HG02610 (cell line): ENCODE results near the gene LINGO3.

Experiments used
- ATAC-seq: cut with Tn5 transposase; IDR thresholded peaks from one replicate; pipeline ENCODE4 v1.9.1; 2021; ENCODE audit warnings: mild to moderate bottlenecking, moderate library complexity; ENCODE audit not compliant: unreplicated experiment

Gene LINGO3

GRCh38 chr19:2327773-2328400 is 19.9 kb upstream of the LINGO3 start:
- ATAC-seq, result no peak

DNA sequence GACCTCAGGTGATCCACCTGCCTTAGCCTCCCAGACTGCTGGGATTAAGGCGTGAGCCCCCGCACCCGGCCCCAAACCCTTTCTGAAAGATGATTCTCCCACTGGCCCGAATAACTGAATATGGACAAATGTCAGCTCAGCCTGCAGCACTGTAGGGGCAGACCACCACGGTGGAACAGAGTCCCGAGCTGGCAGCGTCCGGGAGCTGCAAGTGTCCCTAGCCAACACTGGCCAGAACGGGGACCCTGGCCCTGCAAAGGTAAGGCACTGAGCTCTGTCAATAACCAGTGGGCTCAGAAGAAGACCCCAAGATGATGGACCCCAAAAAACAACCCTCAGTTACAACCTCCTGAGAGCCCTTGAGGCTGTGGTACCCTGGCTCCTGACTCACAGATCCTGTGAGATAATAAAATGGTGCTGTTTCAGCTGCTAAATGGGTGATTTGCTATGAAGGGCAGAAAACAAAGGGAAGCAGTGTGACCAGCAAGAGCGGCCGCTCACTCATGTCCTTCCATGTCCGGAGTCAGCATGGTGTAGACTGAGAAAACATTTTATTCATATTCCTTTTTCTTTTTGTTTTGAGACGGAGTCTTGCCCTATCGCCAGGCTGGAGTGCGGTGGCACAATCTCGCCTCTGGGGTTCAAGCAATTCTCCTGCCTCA is 18.9 kb upstream of the LINGO3 start:
- ATAC-seq, result no peak

GRCh38 chr19:2325281-2326046 is 17.5 kb upstream of the LINGO3 start:
- no peak for ATAC-seq

- ATAC-seq, result no peak
These were observed 16.4 kb upstream of the LINGO3 start for GRCh38 chr19:2324220-2324948.

GRCh38 chr19:2323707-2324106 is 15.8 kb upstream of the LINGO3 start:
- ATAC-seq, result no peak

DNA sequence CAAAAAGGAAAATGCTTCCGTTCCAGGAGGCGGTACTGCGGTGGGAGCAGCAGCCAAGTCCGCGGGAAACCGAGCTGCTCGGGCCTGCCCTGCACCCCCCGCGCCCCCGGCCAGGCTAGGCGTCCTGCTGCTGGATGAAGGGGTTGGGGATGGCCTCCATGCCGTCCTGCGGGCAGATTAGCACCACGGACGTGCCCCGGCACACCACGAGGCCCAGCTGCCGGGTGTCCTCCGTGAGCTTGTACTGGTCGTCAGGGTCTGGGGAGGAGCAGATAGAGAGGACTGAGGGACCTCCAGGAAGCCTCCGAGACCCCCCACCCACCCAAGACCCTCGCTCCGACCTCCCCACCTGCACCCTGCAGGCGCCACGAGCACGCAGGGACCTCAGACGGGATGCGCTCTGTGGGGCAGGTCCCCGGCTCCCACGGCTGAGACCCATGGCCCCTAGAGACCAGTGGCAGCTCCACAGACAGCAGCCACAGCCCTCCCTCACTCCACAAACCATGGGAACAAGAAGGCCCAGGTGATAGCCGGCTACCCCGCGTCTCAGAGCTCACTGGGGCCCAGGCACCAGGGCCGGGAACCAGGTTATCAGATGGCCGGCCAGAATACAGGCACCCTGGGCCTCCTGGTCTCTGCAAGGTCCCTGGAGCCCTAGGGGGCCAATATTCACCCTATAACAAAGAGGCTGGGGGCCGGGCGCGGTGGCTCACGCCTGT is 13.8 kb upstream of the LINGO3 start:
- no peak for ATAC-seq

GRCh38 chr19:2320939-2321338 is 13.0 kb upstream of the LINGO3 start:
- ATAC-seq, result no peak

- no peak for ATAC-seq
These were observed 12.1 kb upstream of the LINGO3 start for GRCh38 chr19:2320049-2320448.

GRCh38 chr19:2319551-2319950 is 11.6 kb upstream of the LINGO3 start:
- no peak for ATAC-seq

DNA sequence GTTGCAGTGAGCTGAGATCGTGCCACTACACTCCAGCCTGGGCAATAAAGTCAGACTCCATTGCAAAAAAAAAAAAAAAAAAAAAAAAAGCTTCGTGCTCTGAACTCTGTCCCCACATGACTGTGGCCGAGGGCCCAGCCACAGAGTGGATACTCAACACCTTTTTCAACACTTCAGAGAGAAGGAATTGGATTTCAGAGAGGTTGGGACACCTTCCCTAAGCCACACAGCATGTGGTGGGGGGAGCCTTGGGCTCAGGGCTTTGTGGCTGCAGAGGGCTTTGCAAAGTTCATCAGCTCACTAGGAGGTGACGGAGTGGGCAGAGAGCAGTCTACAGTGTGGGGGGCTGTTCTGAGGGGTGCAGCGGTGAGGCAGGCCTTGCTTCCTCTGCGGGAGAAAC is 11.0 kb upstream of the LINGO3 start:
- no peak for ATAC-seq

- no peak for ATAC-seq
These were observed 9.8 kb upstream of the LINGO3 start for GRCh38 chr19:2317756-2318155.

- no peak for ATAC-seq
These were observed 9.3 kb upstream of the LINGO3 start for GRCh38 chr19:2317300-2317699.

DNA sequence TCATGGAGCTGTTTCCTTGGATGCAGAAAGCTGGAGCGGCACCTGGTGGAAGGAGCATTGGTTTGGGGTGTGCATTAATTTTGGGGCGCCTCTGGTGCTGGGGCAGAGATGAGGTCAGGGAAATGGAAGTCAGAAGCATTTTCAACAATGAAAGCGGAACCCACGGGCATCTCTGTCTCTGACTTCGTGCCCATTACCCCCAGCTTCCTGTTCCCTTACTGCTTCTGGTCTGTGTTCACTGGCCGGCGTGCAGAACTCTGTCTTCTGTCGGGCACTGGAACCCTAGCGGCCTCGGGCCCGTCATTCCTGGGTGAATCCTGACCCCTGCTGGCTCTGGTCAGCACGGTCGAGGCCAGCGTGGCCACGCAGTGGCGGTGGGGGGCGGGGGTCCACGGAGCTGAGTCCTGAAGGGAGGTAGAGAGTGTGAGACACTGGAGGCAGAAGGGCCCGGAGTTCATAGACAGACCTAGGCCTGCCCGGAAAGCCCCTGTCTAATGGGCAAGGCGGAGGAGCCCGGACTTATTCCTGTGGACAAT is 7.9 kb upstream of the LINGO3 start:
- no peak for ATAC-seq

DNA sequence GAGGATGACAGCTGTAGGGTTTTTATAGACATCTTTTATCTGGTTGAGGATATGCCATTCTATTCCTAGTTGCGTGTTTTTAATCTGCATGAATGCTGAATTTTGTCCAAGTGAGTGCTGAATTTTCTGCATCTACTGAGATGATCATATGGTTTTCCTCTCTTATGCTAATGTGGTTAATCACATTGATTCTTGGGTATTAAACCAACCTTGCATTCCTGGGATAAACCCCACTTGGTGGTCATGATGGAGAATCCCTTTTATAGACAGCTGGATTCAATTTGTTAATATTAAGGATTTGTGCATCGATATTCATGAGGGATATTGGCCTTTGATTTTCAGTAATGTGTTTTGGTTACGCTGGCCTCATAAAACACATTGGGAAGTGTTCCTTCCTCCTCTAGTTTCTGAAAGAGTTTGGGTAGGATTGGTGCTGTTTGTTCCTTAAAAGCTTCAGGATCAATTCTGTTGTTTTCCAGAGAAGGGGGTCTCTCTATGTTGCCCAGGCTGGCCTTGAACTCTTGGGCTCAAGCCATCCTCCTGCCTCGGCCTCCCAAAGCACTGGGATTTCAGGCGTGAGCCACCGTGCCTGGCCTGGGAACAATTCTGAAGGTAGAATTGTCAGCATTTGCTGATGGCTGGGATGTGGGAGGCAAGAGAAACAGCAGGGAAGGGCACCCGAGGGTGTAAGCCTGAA is 7.3 kb upstream of the LINGO3 start:
- no peak for ATAC-seq

- ATAC-seq, result no peak
These were observed 5.0 kb upstream of the LINGO3 start for GRCh38 chr19:2312820-2313501.

DNA sequence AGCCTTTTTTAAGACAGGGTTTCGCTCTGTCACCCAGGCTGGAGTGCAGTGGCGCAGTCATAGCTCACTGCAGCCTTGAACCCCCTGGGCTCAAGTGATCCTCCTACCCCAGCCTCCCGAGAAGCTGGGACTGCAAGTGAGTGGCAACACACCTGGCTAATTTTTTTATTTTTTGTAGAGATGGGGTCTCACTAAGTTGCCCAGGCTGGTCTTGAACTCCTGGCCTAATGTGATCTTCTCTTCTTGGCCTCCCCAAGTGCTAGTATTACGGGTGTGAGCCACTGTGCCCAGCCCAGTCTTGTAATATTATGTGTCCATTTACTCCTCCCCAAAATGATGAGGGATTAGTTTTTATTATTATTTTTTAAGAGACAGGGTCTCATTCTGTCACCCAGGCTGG is 3.1 kb upstream of the LINGO3 start:
- ATAC-seq, result no peak

- no peak for ATAC-seq
These were observed 1.9 kb upstream of the LINGO3 start for GRCh38 chr19:2309734-2310362.

GRCh38 chr19:2307518-2308012 is 389 bp downstream of the LINGO3 start:
- no peak for ATAC-seq

- ATAC-seq, result no peak
These were observed 983 bp downstream of the LINGO3 start for GRCh38 chr19:2306971-2307370.
